ENCODE data around the gene HSDL2.

The HSDL2 gene

DNA sequence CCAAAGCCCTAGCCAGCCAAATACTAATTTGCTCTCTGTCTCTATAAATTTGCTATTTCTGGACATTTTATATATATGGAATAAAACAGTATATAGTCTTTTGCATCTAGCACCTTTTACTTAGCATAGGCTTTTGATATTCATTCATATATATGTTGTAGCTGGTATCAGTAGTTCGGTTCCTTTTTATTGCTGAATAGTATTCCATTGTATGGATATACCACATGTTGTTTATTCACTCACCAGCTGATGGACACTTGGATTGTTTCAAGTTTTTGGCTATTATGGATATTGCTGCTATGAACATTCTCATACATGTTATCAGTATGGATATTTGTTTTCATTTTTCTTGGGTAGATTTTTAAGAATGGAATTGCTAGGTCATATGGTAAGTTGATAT, 82.9 kb downstream of the HSDL2 start:
- DNase-seq: no peak

DNA sequence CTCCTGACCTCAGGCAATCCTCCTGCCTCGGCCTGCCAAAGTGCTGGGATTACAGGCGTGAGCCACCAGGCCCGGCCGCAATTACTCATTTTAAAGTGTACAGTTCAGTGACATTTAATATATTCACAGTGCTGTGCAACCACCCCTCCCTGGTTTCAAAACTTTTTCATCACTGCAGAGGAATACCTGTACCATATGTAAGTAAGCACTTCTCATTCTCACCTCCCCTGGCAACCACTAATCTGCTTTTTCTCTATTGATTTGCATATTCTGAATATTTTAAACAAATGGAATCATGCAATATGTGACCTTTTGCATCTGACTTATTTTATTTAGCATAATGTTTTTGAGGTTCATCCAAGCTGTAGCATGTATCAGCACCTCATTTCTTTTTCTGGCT, 85.4 kb downstream of the HSDL2 start:
- no peak for DNase-seq

DNA sequence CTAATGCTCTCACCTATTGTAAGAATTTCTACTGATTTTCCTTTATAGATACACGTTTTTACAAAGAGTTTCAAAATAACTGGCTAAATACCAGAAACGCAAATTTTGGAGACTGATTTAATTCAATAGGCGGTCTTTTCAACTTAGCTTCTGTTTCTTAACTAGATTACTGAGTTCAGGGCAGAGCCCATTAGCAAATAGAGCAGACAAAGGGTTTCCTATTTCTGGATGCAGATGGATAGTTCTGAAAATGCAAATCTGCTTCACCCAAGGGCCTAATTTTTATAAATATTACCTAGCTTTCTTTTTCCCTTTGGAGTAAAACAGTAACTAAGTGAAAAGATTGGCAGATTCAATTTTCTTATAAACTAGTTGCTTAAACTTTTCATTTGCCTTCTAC, 93.1 kb downstream of the HSDL2 start:
- no peak for DNase-seq

DNA sequence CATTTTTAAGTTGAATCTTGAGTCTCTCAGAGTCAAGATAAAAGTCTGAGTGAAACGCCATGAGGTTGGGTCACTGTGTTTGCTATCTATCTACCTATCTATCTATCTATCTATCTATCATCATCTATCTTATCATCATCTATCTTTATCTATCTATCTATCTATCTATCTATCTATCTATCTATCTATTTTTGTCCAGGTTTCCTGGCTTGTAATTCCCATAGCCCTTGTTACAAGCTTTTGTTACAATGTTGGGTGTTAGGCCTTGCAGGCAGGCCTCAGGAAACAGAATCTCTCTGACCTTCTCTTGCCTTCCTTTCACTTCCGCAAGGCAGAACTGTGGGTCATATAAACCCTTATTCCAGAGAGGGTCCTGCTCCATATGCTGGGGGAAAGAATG, 94.1 kb downstream of the HSDL2 start:
- no peak for DNase-seq

DNA sequence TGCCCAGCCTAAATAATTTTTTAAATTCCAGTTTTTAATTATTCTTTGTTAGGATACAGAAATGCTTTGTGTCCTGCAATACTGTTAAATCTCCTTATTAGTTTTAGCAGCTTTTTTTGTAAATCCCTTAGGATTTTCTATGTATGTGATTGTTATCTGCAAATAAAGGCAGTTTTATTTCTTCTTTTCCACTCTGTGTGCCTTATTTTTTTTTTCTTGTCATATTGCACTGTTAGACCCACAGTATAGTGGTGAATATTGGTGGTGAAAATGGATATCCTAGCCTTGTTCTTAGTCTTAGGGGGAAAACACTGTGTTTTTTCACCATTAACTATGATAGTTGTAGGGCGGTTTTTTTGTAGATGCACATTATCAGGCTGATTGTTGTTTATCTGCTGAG, 95.4 kb downstream of the HSDL2 start:
- DNase-seq: no peak

DNA sequence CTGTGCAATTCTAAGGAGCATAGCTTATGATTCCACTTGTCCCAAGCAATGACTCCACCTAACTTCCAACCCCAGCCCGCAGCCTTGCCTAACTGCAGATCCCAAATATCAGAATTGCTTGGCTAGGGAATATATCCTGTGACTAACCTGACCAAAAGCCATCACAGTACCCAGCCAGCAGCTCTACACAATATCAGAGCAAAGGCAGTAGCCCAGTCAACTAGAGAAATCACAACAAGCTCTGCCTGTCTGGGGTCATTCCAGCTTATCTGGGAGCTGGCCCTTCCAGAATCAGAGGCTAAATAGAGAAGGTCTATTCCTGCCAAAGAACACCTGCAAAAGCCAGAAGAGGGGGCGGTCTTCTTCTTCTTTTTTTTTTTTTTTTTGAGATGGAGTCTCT, 97.4 kb downstream of the HSDL2 start:
- no peak for DNase-seq

DNA sequence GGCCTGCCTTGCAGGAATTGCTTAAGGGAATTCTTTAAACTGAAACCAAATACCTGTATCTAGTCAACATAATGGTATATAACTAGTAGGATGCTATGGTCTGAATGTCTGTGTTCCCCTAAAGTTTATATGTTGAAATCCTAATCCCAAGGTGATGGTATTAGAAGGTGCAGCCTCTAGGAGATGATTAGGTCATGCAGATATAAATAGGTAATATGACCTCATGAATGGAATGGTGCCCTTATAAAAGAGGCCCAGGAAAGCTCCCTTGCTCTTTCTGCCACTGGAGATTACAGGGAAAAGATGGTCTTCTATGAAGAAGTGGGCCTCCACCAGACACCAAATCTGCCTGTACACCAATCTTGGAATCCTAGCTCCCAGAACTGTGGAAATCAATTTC, 99.3 kb downstream of the HSDL2 start:
- no peak for DNase-seq

DNA sequence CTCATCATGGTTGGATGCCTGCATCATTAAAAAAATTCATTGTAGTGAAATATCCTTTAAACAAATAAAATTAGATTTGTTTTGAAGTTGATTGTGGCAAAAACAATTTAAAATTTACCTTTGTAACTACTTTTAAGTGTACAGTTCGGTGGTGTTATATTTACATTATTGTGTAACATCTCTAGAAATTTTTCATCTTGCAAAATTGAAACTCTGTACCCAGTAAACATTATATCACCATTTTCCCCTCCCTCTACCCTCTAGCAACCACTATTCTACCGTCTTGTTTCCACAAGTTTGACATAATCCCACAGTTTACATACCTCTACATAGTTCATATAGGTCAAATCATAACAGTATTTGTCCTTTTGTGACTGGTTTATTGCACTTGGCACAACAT, 104.7 kb downstream of the HSDL2 start:
- no peak for DNase-seq

DNA sequence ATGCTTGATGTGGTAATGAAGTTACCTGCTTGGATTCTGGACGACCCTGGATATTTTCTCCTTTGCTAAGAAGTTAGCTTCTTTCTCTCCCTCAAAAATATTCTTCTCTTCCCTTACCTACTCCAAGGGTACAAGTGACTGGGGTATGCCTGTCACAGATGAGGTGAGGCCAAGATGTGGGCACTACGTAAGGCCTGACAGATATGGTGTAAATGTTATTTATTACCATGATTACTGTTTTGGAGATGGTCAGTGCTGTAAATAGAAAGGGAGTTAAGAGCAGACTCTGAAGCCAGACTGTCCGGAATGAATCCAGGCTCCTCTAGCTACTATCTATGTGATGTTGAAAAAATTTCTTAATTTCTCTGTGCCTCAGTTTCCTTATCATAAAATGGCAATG, 105.7 kb downstream of the HSDL2 start:
- no peak for DNase-seq

DNA sequence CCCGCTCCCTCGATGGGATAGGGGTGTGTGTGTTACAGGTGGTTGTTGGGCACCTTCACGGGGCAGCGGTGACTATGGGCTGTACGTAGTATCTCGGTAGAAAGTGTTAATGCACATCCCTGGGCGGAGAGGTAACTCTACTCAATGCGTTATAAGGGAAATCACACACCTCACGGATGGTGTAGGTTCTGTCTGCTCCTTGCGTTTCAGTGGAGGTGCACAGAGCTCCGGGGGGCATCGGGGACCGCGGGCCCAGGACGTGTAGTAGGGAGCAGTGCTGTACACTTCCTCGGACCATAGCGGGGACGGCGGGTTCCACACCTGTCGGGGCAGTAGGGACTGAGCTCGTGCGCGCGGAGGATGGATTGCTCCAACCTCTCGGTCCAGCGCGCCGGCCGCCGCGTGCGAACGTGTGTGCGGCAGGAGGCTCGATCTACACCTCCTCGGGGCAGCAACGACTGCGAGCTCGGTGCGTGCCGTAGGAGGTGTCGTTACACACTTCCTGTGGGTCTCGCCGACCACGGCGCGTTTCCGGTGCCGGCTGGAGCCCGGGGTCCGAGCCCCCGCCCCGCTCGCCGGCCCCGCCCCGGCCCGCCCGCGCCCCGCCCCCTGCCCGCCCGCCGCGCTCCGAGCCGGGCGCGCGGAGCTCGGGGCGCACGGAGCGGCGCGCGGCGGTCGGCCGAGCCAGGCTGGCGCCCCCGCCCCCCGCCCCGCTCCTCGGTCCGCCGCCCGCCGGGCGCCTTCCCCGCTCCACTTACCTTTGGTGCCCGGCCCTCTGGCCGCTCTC, 106.5 kb downstream of the HSDL2 start, which contains the start of gene KIAA1958:
Gene KIAA1958 (plus strand): TSS at position 607 of the 787 bp plus-strand sequence. CDS start 87,254 bp downstream, outside the sequence.
- peak in 1 of 2 donors; percentile 59 for DNase-seq

DNA sequence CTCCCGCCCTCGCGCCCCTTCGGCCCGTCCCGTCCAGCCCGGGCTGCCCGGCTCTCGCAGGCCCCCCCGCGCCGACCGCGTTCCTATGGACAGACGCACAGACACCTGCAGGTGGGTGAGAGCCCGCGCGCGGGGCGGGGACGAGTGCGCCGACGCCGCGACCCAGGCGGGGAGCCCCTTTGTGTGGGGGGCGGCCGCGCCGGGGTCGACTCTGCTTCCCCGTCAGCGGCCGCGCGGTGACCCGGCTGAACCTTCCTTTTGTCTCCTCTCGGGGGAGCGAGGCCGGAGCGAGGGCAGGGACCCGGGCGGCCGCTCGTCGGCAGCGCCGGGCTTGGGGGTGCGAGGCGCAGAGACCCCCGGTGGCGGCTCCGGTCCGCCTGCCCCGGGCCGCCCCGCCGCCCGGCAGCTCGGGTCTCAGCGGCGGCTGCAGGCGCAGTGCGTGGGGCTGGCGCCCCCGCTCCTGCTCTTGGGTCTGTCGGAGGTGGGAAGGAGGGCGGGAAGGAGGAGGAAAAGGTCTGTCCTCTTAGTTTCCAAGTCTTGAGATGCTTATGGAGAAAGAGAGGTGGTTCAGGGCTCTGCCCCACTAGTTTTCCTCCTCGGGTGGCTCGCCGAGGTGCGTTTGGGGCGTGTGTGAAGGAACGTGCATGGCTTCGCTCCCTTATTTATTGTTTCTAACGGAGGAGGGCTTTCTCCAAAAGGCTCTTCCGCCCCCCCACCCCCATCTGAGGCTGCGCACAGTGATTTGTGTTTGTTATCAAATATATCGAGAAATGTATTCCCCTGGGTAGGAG, 107.3 kb downstream of the HSDL2 start:
- peak in 1 of 2 donors; percentile 43 for DNase-seq

DNA sequence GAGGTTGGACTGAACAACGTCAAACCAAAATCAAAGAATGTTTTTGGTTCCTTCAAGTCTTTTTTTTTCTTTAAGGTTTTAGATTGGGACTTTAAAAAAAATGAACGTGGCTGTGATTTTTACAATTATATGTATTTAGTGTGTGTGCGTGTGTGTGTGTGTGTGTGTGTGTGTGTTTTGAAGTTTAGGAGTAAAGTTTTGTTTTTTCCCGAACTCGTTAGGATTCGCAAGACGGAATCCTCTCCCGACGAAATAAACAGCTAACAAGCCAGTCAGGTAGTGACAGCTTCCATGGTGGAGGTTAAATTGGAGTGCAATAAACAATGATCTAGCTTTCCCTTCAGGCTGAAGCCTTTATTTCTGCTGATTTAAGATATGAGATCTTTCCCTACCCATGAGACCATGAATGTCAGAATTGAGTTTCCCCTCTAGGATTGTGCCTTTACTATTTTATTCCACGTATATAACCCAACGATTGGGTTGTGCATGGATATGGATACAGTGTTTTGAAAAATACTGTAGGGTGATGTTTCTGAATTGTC, 108.0 kb downstream of the HSDL2 start:
- no peak for DNase-seq

DNA sequence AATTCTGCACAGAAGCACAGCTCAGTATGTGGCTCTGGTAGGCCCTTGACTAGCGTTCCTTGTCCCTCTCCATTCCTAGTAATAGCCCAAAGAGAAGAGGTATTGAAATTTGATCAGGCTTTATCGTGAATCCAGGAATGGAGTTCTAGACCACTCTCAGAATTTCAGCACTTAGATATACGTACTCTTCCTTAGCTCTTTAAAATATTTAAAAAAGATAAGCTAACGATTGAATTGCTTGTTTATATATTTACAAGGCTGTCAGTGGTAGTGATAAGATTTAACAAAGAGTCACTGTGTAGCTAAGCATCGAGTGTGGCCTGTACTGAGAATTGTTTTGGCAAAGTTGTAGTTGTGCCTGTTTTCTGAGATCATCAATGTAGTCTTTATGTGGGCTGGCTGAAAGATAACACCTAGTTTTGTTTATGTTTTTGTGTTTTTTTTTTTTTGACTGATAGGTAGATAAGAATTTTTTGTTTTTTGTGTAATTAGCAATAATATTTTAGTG, 109.2 kb downstream of the HSDL2 start:
- peak; percentile 5 to 69 for DNase-seq

DNA sequence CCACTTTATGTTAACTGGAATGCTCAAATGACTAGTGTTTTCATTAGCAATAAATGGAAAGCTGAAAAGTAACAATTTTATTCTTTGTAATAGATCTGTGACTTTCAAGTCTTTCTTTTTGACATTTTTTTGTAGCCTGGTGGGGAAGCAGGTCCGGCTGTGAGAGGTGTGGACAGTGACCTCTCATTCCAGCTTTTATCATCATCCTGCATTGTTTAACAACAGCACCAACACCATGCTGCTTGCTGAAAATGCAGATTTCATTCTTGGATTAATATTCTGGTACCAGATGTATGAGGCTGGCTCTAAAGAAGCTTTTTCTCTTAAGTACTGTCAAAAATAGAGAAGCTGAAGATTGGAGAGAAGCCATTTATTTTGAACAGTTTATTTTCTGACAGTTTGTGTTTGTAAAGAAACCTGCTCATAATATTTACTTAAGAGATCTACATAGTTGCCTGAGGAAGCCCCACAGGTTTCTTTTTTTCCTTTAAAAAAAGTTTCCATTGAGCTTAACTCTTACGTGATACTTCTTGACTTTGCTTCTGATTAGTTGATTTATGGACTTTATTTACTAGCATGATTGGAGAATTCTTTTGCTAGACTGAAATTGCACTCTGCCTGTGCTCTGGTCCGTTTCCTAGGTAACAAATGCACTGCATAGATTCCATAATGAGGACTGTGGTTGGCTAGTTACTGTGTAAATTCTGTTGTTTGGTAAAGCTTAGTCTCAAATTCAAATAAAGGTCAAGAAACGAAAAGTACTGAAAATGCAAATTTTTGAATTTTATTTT, 110.2 kb downstream of the HSDL2 start:
- DNase-seq: no peak

DNA sequence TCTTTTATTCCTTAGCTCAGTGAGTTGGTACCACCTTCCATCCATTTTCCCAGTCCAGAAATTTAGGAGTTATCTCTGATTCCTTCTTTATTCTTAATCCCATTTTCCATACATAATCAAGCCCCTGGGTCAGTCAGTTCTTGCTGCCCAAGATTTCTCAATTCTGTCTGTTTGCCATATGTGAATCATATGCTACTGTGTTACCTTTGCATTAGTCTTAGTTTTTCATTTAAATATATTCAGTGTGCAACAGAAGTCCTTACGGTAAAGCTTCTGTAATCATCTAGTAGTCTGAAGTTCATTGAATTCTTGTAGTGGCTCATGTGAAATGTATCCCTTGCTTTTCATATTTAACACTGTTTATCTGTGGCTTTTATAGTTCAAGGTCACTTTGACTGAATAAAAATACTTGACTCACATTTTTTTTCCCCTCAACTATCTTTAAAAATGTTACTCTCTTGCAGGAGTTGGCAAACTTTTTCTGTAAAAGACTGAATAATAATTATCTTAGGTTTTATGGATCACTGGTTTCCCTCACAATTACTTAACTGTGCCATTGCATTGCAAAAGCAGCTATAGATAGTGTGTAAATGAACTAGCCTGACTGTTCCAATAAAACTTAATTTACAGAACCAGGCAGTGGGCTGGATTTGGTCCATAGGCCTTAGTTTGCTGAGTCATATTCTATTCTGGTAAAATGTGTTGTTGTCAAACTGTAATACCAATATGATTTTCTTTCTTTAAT, 113.7 kb downstream of the HSDL2 start:
- no peak for DNase-seq

DNA sequence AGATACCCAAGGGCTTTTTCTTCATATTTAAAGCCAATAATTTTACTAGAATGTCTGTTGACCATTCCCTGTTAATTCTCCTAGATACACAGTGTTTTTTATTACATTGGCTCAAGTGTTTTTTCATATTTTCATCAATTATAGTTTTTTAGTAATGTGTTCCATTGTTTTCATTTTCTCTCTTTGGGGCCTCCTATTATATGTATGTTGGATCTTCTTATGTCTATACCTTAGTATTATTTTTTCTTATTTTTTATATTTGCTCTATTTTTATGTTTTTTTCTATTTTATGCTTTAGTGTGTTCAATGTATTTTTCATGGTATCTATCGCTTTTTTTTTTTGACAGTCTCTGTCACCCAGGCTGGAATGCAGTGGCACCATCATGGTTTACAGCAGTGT, 114.2 kb downstream of the HSDL2 start:
- DNase-seq: no peak

DNA sequence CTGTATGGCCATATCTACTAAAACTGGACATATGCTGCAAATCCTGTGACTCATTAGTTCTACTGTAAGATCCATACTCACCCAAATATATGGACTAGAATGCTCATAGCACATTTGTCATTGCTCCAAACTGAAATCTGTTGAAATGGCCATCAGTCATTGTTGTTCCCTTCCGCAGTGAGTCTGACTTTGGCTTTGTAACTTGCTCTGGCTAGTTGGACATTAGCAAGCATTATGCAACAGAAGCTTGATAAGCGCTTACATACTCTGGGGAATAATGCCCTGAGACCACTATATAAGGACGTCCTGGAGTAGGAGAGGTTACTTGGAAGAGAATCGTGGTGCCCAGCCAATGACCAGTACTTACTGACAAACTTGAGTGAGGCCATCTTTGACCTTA, 115.7 kb downstream of the HSDL2 start:
- DNase-seq: no peak

DNA sequence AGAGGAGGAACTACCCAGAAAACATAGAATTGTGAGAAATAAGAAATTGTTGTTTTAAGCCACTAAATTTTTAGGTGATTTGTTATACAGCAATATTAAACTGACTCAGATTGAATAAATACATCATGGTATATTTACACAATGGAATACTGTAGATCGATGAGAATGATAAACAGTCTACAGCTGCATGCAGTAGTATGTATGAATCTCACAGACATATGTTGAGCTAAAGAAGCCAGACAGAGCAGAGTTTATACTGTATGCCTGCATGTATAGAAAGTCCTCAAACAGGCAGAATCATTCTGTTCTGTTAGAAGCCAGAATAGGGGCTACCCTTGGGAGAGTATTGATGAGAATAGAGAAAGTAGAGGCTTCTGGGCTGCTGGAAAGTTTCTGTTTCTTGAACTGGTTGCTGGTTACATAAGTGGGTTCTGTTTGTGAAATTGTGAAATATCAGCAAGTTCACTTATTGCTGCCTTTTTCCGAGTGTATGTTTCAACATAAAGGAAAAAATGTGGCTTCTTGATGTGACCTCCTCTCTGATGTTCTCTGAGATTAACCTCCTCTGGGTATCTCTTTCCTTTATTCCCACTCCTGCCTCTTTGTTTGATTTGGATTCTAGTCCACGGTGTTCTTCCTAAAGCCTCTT, 116.3 kb downstream of the HSDL2 start:
- no peak for DNase-seq

DNA sequence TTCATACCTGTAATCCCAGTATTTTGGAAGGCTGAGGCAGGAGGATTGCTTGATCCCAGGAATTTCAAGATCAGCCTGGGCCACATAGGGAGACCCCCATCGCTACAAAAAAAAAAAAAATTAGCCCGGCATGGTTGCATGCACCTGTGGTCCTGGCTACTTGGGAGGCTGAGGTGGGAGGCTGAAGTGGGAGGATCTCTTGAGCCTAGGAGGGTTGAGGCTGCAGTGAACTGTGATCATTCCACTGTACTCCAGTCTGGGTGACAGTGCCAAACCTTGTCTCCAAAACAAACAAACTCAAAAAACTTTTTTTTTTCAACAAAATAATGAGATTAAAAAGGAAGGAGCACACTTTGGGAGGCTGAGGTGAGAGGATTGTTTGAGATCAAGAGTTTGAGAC, 120.9 kb downstream of the HSDL2 start:
- DNase-seq: no peak

DNA sequence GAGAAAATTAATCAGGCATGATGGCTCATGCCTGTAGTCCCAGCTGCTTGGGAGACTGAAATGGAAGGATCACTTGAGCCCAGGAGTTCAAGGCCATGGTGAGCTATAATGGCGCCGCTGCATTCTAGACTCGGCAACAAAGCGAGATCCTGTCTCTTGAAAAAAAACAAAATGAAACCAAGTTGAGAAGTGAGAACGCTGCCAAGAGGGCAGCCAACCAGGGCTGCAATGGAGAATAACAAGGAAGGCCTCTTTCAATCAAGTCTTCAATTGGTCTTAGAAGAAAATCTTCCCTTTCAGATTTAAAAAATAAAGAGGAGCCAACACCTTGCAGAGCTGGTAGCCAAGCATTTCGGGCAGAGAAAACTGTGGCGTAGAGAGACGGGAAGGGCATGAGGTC, 121.4 kb downstream of the HSDL2 start:
- peak in 1 of 2 donors; percentile 3 for DNase-seq

DNA sequence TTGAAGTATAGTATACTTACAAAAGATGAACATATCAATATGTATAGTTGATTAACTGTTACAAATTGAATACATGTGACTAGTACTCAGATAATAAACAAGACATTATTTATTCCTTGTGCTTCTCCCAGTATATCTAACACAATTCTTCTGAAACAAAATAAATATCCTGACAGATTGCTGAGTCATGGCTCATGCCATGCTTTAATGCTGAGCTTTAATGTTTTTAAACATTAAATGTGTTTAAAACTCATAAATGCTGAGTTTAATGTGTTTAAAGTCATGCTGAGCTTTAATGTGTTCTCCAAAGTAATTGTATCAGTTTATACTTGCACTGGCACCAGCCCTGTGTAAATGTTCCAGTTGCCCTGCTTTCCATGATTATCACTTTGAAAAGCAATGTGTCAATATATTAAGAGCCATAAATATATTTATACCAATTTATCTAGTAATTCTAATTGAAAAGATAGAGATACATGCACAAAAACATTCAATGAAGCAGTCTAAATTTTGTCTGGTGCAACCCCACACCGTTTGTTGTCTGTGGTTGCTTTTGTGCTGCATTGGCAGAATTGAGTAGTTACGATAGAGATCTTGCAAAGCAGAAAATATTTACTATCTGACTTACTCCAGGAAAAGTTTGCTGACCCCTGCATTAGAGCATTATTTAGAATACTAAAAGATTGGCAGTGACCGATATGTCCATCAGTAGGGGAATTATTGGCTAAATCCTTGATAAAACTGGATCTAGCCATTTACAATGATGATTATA, 122.5 kb downstream of the HSDL2 start:
- DNase-seq: no peak

All from hippocampal formation (tissue), 2 donors.